GM23338 (cell line): ENCODE results near the gene PDCD1. TPM values are rescaled to one million over a fixed set of nuclear protein-coding genes. Genes with fewer than 3 reads are reported as not detected.

Experiments used
- ATAC-seq: fragments of 200-7000 bp; cut with Tn5 transposase; 3 replicates; pipeline ENCODE4 v1.9.1; 2020
- DNase-seq: peaks from one replicate; pipeline ENCODE4 v3.0.0-alpha.2; 2015; ENCODE audit warnings: low spot score
- H2AFZ ChIP-seq: fragments of 200-600 bp; sonication (generic); 2 replicates; pipeline ENCODE4 v1.8.0; 2016; ENCODE audit warnings: antibody characterized with exemption, mild to moderate bottlenecking, moderate library complexity
- H3F3A ChIP-seq: fragments of 200-600 bp; sonication (generic); replicated peaks from 2 replicates; pipeline ENCODE4 v1.8.0; 2017; ENCODE audit warnings: antibody characterized with exemption, mixed run types, low read depth
- H3K27ac ChIP-seq: fragments of 200-600 bp; sonication (generic); 2 replicates; pipeline ENCODE4 v1.6.1; 2016; ENCODE audit warnings: low read depth
- H3K27me3 ChIP-seq: fragments of 200-600 bp; sonication (generic); 2 replicates; pipeline ENCODE4 v1.8.0; 2016; ENCODE audit warnings: mild to moderate bottlenecking, mixed run types, moderate library complexity; ENCODE audit not compliant: insufficient read depth
- H3K36me3 ChIP-seq: fragments of 200-600 bp; sonication (generic); 2 replicates; pipeline ENCODE4 v1.8.0; 2016; ENCODE audit warnings: mild to moderate bottlenecking; ENCODE audit not compliant: insufficient read depth
- H3K4me1 ChIP-seq: fragments of 200-600 bp; sonication (generic); 2 replicates; pipeline ENCODE4 v1.8.0; 2016; ENCODE audit warnings: mild to moderate bottlenecking, moderate library complexity; ENCODE audit not compliant: insufficient read depth
- H3K4me2 ChIP-seq: fragments of 200-600 bp; sonication (generic); 2 replicates; pipeline ENCODE4 v1.7.1; 2017; ENCODE audit warnings: mixed run types
- H3K4me3 ChIP-seq: fragments of 200-600 bp; sonication (generic); 2 replicates; pipeline ENCODE4 v1.6.1; 2016; ENCODE audit warnings: mixed run types
- H3K79me2 ChIP-seq: fragments of 200-600 bp; sonication (generic); replicated peaks from 2 replicates; pipeline ENCODE4 v1.8.0; 2017; ENCODE audit warnings: mild to moderate bottlenecking; ENCODE audit not compliant: insufficient read depth
- H3K9me2 ChIP-seq: fragments of 200-600 bp; sonication (generic); 2 replicates; pipeline ENCODE4 v1.8.0; 2017; ENCODE audit not compliant: insufficient read depth
- H4K20me1 ChIP-seq: fragments of 200-600 bp; sonication (generic); replicated peaks from 2 replicates; pipeline ENCODE4 v1.8.0; 2017; ENCODE audit warnings: mild to moderate bottlenecking; ENCODE audit not compliant: insufficient read depth
- H3K27ac Mint-ChIP-seq: 2 replicates; pipeline ENCODE4 v1.8.0; 2020; ENCODE audit warnings: inconsistent platforms, mild to moderate bottlenecking, moderate library complexity, mixed read lengths
- H3K27me3 Mint-ChIP-seq: 3 replicates; pipeline ENCODE4 v1.8.0; 2022; ENCODE audit warnings: low read depth, mild to moderate bottlenecking, moderate library complexity, mixed read lengths, inconsistent platforms; ENCODE audit not compliant: insufficient read depth, poor library complexity
- H3K36me3 Mint-ChIP-seq: 3 replicates; pipeline ENCODE4 v1.8.0; 2021; ENCODE audit warnings: low read depth, mild to moderate bottlenecking, inconsistent platforms, moderate library complexity, mixed read lengths
- H3K4me1 Mint-ChIP-seq: 3 replicates; pipeline ENCODE4 v1.8.0; 2020; ENCODE audit warnings: mild to moderate bottlenecking, inconsistent platforms, mixed read lengths
- H3K4me3 Mint-ChIP-seq: 3 replicates; pipeline ENCODE4 v1.8.0; 2021; ENCODE audit warnings: moderate library complexity, mild to moderate bottlenecking, inconsistent platforms, mixed read lengths
- H3K9me3 Mint-ChIP-seq: 3 replicates; pipeline ENCODE4 v1.8.0; 2020; ENCODE audit warnings: moderate library complexity, mild to moderate bottlenecking, inconsistent platforms, mixed read lengths
- CREB1 ChIP-seq: fragments of 250-450 bp; sonication (Bioruptor Pico); IDR thresholded peaks from 2 replicates; pipeline ENCODE4 v1.5.0; 2020; ENCODE audit warnings: low read depth, mild to moderate bottlenecking, moderate library complexity
- CTCF ChIP-seq, 2 experiments: fragments of 200-600 bp in 1 of 2; sonication (generic) in 1 of 2; conservative IDR thresholded peaks; 2 replicates each; pipeline versions ENCODE4 v1.5.1 to v1.6.1; 2016 to 2017; ENCODE audit warnings: antibody characterized with exemption in 2 of 2, low read depth in 2 of 2, mild to moderate bottlenecking in 2 of 2, moderate library complexity in 1 of 2
- EZH2 ChIP-seq: fragments of 200-600 bp; sonication (generic); IDR thresholded peaks from one replicate; pipeline ENCODE4 v1.8.0; 2017; ENCODE audit warnings: antibody characterized with exemption, mild to moderate bottlenecking, low read depth; ENCODE audit not compliant: unreplicated experiment
- EZH2phosphoT487 ChIP-seq: fragments of 200-600 bp; sonication (generic); IDR thresholded peaks from one replicate; pipeline ENCODE4 v1.8.1; 2018; ENCODE audit warnings: antibody characterized with exemption; ENCODE audit not compliant: unreplicated experiment
- JUNB ChIP-seq: IDR thresholded peaks from one replicate; pipeline ENCODE4 v1.6.1; 2016; ENCODE audit warnings: antibody characterized with exemption; ENCODE audit not compliant: unreplicated experiment
- NANOG ChIP-seq: IDR thresholded peaks from 2 replicates; pipeline ENCODE4 v1.6.1; 2016; ENCODE audit warnings: antibody characterized with exemption, borderline replicate concordance
- POLR2AphosphoS5 ChIP-seq: IDR thresholded peaks from 2 replicates; pipeline ENCODE4 v1.6.1; 2016; ENCODE audit warnings: antibody characterized with exemption, low read depth
- REST ChIP-seq: IDR thresholded peaks from one replicate; pipeline ENCODE4 v1.6.1; 2018; ENCODE audit warnings: antibody characterized with exemption; ENCODE audit not compliant: unreplicated experiment
- STAT1 ChIP-seq: IDR thresholded peaks from one replicate; pipeline ENCODE4 v1.6.1; 2016; ENCODE audit warnings: antibody characterized with exemption; ENCODE audit not compliant: unreplicated experiment
- ZNF114 ChIP-seq: fragments of 250-450 bp; sonication (Bioruptor Pico); IDR thresholded peaks from 2 replicates; pipeline ENCODE4 v1.5.0; 2020; ENCODE audit warnings: mild to moderate bottlenecking, moderate library complexity
- ZNF331 ChIP-seq: fragments of 250-450 bp; sonication (Bioruptor Pico); IDR thresholded peaks from 2 replicates; pipeline ENCODE4 v1.5.0; 2020; ENCODE audit warnings: low read depth, mild to moderate bottlenecking, moderate library complexity
- ZNF462 ChIP-seq: fragments of 250-450 bp; sonication (Bioruptor Pico); IDR thresholded peaks from 2 replicates; pipeline ENCODE4 v1.5.0; 2020; ENCODE audit warnings: mild to moderate bottlenecking, moderate library complexity
- polyA plus RNA-seq: library from polyadenylated mRNA; unstranded; fragments of >200 nt; fragmentation: Nextera tagmentation; extraction: Ambion mirVana; gene quantifications from 2 replicates; pipeline ENCODE4 v1.2.1, GENCODE V29; 2016
- total RNA-seq: library from RNA; depleted of rRNA; stranded (reverse); fragments of >200 nt; shearing (Covaris generic); gene quantifications from 2 replicates; pipeline ENCODE4 v1.2.3, GENCODE V29; 2014
- TF ChIP-seq, protein P1 (sequence below): IDR thresholded peaks from 2 replicates; pipeline ENCODE4 v1.6.1; 2016; ENCODE audit warnings: antibody characterized with exemption

The PDCD1 gene
- total and polyA plus RNA-seq, 2 experiments from 2014 or later = 0.34 to 0.38 TPM

DNA sequence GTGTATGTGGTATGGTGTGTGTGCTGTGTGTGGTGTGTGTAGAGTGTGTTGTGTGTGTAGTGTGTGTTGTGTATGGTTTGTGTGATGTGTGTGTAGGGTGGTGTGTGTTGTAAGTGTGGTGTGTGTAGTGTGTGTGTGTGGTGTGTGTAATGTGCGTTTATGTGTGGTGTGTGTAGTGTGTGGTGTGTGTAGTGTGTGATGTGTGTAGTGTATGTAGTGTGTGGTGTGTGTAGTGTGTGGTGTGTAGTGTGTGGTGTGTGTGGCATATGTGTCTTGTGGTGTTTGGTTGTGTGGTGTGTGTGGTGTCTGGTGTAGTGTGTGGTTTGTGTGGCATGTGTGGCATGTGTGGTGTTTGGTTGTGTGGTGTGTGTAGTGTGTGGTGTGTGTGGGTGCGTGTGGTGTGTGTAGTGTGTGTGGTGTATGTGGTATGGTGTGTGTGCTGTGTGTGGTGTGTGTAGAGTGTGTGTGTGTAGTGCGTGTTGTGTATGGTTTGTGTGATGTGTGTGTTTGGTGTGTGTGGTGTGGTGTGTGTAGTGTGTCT is 6.8 kb upstream of the PDCD1 start:
- TF ChIP-seq JUNB (no peak), EZH2phosphoT487 (no peak), EZH2 (no peak), ZNF114 (CRISPR knock-in tag) (no peak), REST (no peak), CTCF (conservative IDR thresholded peaks at IDR 0.05; ENCODE audit: low read depth in 2 of 2) (no peak), ZNF462 (CRISPR knock-in tag) (no peak), NANOG (no peak), POLR2AphosphoS5 (no peak), CREB1 (no peak), ZNF331 (CRISPR knock-in tag) (no peak), STAT1 (no peak)
- TF ChIP-seq, protein P1, sequence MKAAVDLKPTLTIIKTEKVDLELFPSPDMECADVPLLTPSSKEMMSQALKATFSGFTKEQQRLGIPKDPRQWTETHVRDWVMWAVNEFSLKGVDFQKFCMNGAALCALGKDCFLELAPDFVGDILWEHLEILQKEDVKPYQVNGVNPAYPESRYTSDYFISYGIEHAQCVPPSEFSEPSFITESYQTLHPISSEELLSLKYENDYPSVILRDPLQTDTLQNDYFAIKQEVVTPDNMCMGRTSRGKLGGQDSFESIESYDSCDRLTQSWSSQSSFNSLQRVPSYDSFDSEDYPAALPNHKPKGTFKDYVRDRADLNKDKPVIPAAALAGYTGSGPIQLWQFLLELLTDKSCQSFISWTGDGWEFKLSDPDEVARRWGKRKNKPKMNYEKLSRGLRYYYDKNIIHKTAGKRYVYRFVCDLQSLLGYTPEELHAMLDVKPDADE = no peak
- H3K4me3 Mint-ChIP-seq = peak overlapping the region; percentile 2; the same call in 1 of the 3 replicates
- Histone ChIP-seq H3K4me1 (no peaks in the 10 kb centered on the region; the same call in 1 of the 2 replicates), H4K20me1 (no peaks in the 10 kb centered on the region), H3K79me2 (no peaks in the 10 kb centered on the region), H3K36me3 (no peaks in the 10 kb centered on the region), H3F3A (peaks cover 9% of the 10 kb centered on the region; the same call in 1 of the 2 replicates), H3K4me3 (no peak overlapping the region), H2AFZ (no peak overlapping the region), H3K27me3 (no peaks in the 10 kb centered on the region), H3K4me2 (no peak overlapping the region), H3K9me2 (no peaks in the 10 kb centered on the region), H3K27ac (no peak overlapping the region)
- H3K9me3 Mint-ChIP-seq = peaks cover 5% of the 10 kb centered on the region; the same call in 2 of the 3 replicates
- ATAC-seq (no peak), DNase-seq (no peak)
- H3K27ac Mint-ChIP-seq = no peak overlapping the region
- peaks cover 21% of the 10 kb centered on the region for H3K27me3 Mint-ChIP-seq
- peaks cover 26% of the 10 kb centered on the region for H3K4me1 Mint-ChIP-seq
- no peaks in the 10 kb centered on the region; the same call in 2 of the 3 replicates for H3K36me3 Mint-ChIP-seq
